ENCODE data around the gene NECTIN2.

DNA sequence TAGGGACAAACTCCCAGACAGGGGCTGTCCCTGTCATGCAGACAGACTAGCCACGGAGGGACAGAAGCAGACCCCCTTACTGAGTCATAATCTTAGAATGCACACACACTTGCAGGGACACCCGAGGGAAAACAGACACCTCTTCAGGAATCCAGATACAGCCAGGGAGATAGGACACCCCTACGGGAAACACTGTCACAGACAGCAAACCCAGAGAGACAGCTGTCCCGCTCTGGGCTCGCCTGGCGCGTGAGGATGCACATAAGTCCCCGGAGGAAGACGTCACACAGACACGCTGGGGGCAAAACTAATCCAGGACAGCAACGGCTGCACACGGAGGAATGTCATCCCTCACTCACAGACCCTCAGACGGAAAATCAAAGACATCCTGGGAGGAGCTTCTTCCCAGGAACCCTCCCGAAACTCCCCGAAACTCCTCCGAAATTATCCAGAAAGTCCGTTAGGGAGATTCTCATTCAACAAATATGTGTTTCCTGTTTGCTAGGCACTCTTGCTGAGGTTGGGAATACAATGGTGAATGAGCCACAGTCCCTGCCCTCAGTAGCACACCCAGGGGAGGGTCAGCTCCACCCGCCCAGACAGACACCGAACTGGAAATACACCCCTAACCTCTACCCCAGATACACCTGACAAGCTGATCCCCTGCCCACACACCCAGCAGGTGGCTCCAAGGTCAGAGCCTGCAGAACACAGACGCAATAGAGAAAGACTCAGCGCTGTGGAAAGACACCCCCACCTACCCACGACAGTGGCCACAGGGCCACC is 29.8 kb downstream of the NECTIN2 start:
- TF ChIP-seq CTCF (IDR thresholded peaks at IDR 0.05; ENCODE audit: insufficient read depth, low read depth, low read length) (no peak), EZH2 (IDR thresholded peaks at IDR 0.05; ENCODE audit: insufficient read depth, low read length) (no peak)

Measured in astrocyte (in vitro differentiated cells and primary cell).